Activated CD4-positive, alpha-beta T cell treated with anti-CD3 and anti-CD28 coated beads, Interleukin-2, amount 50 U/mL, for 16 hours (primary cell): ENCODE measurements around the gene SRGAP2.
"Not testable (repeated sequence)": the region's sequence is repeated elsewhere in the genome, so short reads cannot be mapped to it uniquely, and the experiment has no call there.

Experiments
- DNase-seq: peaks from one replicate; pipeline ENCODE4 v3.0.0-alpha.2; 2020

The SRGAP2 gene

DNA sequence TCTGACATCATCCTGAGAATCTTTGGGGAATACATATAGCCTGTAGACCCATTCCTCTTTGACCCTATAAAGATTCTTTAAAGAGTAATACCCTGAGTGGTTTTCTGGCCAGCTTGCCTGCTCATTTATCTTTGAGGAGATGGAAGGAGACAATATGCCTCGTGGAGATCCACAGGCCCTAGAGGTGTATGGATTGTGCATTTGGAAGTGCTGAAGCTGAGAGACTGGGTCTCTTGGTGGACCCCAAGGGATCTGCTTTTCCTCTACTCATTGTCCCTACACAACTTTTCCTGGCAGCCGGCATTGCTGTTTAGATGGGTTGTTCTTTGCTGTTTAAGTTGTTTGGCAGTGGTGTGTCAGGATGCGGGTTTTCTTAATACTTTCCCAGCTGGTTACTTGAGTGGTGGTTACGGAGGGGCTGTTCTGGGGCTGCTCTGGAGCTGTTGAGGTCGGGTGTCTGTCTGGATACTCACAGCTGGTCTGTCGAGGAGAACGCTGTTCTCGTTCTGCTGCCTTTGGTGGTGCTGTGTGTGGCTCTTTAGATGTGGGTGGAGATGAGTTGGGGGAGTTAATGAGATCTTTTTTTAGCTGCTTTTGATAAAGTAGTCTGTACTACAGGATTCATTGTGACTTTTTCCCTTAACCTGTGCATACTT, 49.5 kb downstream of the SRGAP2 start:
- DNase-seq = not testable (repeated sequence)
